HG02981 (cell line): ENCODE measurements around the gene TSPAN3.

ENCODE experiments used
- ATAC-seq: cut with Tn5 transposase; IDR thresholded peaks from one replicate; pipeline ENCODE4 v1.9.1; 2021; ENCODE audit warnings: mild to moderate bottlenecking, moderate library complexity; ENCODE audit not compliant: unreplicated experiment

Gene TSPAN3

DNA sequence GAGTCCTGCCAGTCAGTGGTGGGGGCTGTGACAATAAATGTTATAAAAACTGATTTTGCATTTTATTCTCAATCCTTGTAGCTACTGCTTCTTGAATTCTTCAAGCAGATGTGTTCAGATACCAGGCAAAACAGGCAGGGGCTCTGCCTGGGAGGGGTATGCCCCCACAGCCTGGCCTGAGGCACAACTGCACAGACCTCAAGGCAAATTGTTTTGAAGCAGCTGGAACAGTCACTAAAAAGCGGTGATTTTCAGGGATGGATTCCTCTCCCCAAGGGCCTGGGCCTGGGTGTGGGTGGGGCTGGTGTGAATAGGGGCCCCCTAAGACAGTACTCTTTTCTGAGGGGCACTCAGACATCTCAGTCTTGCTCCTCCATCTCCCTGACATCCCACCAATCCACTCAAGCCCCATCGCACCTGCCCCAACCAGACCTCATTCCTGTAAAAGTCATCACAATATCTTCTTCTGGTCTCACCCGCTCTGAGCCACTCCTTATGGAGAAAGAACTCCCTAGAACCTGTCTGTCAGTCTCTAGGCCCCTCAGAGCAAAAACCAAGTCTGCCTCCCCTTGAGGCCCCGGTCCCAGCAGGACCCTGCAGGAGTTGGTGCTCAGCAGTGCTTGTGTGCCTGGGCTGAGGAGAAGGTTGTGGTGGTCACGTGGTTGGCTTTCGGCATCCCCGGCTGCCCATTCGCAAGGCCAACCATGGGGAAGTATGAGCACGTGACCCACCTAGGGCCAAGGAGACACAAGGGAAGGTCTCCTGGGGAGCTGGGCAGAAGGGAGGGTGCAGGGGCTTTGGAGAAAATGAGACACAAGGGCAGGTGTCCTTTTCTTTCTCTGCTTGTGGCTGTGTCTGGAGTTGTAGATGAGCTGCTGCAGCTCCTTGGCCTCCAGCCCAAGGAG lies 78.9 kb downstream of the TSPAN3 start:
- no peak for ATAC-seq
